ENCODE measurements around the gene CCN6. TPM values are rescaled to one million over a fixed set of nuclear protein-coding genes. Genes with fewer than 3 reads are reported as not detected.
A peak's percentile ranks its signal among the peaks of the same experiment; 100 is the strongest.

CCN6 gene
- total and polyA plus RNA-seq, 7 donors: not detected

- no peaks in the 10 kb centered on the region for H3K27me3 ChIP-seq
- TF ChIP-seq POLR2AphosphoS5 (IDR thresholded peaks at IDR 0.05) (no peak), EP300 (IDR thresholded peaks at IDR 0.05) (no peak), POLR2A (IDR thresholded peaks at IDR 0.05) (no peak), CTCF (IDR thresholded peaks at IDR 0.05) (no peak)
- no peaks in the 10 kb centered on the region for H3K9me3 ChIP-seq
- H3K4me1 ChIP-seq: peaks cover 0 to 36% (median 22%) of the 10 kb centered on the region in 4 donors
- no peak overlapping the region for H3K4me3 ChIP-seq
- no peak for DNase-seq
- intact Hi-C loops (cut with DNase I): no loop called here
- no peaks in the 10 kb centered on the region for H3K36me3 ChIP-seq
- peak overlapping the region in 2 of 4 donors; percentile 67 for H3K27ac ChIP-seq
- WGBS, 2 donors: 86 to 87% methylated on average over 4 of the region's 4 CpGs
These were observed 45.4 kb upstream of the CCN6 start for GRCh38 chr6:112008482-112008881.

- WGBS, 2 donors: 64 to 84% methylated on average over 5 of the region's 5 CpGs
- intact Hi-C loops (cut with DNase I): no loop called here
These were observed 43.6 kb upstream of the CCN6 start for GRCh38 chr6:112010328-112010727.

GRCh38 chr6:112013051-112013450 is 40.9 kb upstream of the CCN6 start:
- H3K4me3 ChIP-seq: no peak overlapping the region
- H3K27ac ChIP-seq: no peak overlapping the region
- no peak for DNase-seq
- WGBS, 2 donors: 87 to 91% methylated on average over 3 of the region's 3 CpGs
- no peaks in the 10 kb centered on the region for H3K9me3 ChIP-seq
- H3K4me1 ChIP-seq: peaks cover 0 to 35% (median 20%) of the 10 kb centered on the region in 4 donors
- TF ChIP-seq POLR2AphosphoS5 (IDR thresholded peaks at IDR 0.05) (no peak), CTCF (IDR thresholded peaks at IDR 0.05) (no peak), POLR2A (IDR thresholded peaks at IDR 0.05) (no peak), EP300 (IDR thresholded peaks at IDR 0.05) (no peak)
- intact Hi-C loops (cut with DNase I): no loop called here
- H3K36me3 ChIP-seq: no peaks in the 10 kb centered on the region
- no peaks in the 10 kb centered on the region for H3K27me3 ChIP-seq

More at GRCh38 chr6:112010328-112010727, 43.6 kb upstream of the CCN6 start:
- peaks cover 0 to 44% (median 30%) of the 10 kb centered on the region in 4 donors for H3K4me1 ChIP-seq
- no peaks in the 10 kb centered on the region for H3K27me3 ChIP-seq
- DNase-seq: no peak
- H3K9me3 ChIP-seq: no peaks in the 10 kb centered on the region
- no peak overlapping the region for H3K4me3 ChIP-seq
- no peak for TF ChIP-seq POLR2A (IDR thresholded peaks at IDR 0.05)
- no peak for TF ChIP-seq CTCF (IDR thresholded peaks at IDR 0.05)
- no peak for TF ChIP-seq EP300 (IDR thresholded peaks at IDR 0.05)
- no peak for TF ChIP-seq POLR2AphosphoS5 (IDR thresholded peaks at IDR 0.05)
- no peaks in the 10 kb centered on the region for H3K36me3 ChIP-seq
- no peak overlapping the region for H3K27ac ChIP-seq

GRCh38 chr6:112014483-112014882 is 39.4 kb upstream of the CCN6 start:
- intact Hi-C loops (cut with DNase I): no loop called here
- no peak for DNase-seq
- H3K27me3 ChIP-seq: no peaks in the 10 kb centered on the region
- H3K4me3 ChIP-seq: no peak overlapping the region
- no peaks in the 10 kb centered on the region for H3K36me3 ChIP-seq
- H3K4me1 ChIP-seq: peaks cover 0 to 35% (median 17%) of the 10 kb centered on the region in 4 donors
- H3K9me3 ChIP-seq: no peaks in the 10 kb centered on the region
- no peak for TF ChIP-seq CTCF (IDR thresholded peaks at IDR 0.05)
- no peak for TF ChIP-seq EP300 (IDR thresholded peaks at IDR 0.05)
- TF ChIP-seq POLR2A (IDR thresholded peaks at IDR 0.05): no peak
- peak overlapping the region; percentile 18 to 40 (median 30) for H3K27ac ChIP-seq
- WGBS, 2 donors: 78 to 80% methylated on average over 2 of the region's 2 CpGs

GRCh38 chr6:112015725-112016124 is 38.2 kb upstream of the CCN6 start:
- 93 to 95% methylated on average over 5 of the region's 5 CpGs for WGBS, 2 donors
- H3K27ac ChIP-seq: peak overlapping the region in 1 of 4 donors; percentile 34
- H3K4me1 ChIP-seq: peaks cover 0 to 39% (median 19%) of the 10 kb centered on the region in 4 donors
- no peak overlapping the region for H3K4me3 ChIP-seq
- H3K27me3 ChIP-seq: no peaks in the 10 kb centered on the region
- H3K36me3 ChIP-seq: no peaks in the 10 kb centered on the region
- TF ChIP-seq POLR2AphosphoS5 (IDR thresholded peaks at IDR 0.05): no peak
- no peak for TF ChIP-seq POLR2A (IDR thresholded peaks at IDR 0.05)
- TF ChIP-seq EP300 (IDR thresholded peaks at IDR 0.05): no peak
- TF ChIP-seq CTCF (IDR thresholded peaks at IDR 0.05): no peak
- intact Hi-C loops (cut with DNase I): no loop called here
- H3K9me3 ChIP-seq: no peaks in the 10 kb centered on the region
- DNase-seq: no peak

Data from sigmoid colon (tissue), 7 donors.